Activated gamma-delta T cell treated with Interleukin-2 at 50 U/mL for 16 hours (primary cell): Measurements from ENCODE around the gene DCAF17.
"Not testable (repeated sequence)": the region's sequence is repeated elsewhere in the genome, so short reads cannot be mapped to it uniquely, and the experiment has no call there.

Source experiments
- DNase-seq: peaks from one replicate; pipeline ENCODE4 v3.0.0-alpha.2; 2020

Gene DCAF17

GRCh38 chr2:171460537-171460936, 26.5 kb downstream of the DCAF17 start:
- DNase-seq, result no peak

- no peak for DNase-seq
Measured at GRCh38 chr2:171469176-171469575, 35.1 kb downstream of the DCAF17 start.

DNA sequence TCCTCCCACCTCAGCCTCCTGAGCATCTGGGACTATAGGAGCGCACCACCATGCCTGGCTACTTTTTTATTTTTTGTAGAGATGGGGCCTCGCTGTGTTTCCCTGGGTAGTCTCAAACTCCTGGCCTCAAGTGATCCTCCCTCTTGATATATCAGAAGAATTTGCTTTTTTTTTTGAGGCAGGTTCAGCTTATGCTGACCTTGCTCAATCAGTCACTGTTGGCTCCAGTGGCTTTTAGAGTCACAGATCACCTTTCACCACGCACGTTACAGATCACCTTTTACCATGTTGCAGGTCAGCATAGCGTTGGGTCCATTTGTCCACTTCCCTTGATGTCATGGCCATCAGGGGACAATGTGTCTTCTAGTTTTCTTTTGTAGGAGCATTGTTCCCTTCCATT, 36.1 kb downstream of the DCAF17 start:
- no peak for DNase-seq

DNA sequence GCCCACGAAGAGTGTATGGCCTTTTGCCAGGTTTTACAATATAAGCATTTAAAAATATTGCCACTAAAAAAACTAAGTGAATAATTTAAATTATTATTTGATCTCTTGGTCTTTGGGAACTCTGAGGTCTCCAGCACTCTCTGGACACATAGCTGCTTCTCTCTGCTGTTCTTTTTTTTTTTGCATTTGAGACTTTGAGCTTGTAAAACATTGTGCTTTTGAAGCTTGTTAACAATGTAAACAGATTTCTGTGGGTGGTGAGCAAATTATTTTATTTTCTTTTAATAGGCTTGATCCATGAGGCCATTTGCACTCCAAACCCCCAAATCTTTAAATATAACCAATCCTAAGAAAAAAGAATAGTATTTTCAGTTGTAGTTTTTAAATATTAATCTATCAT, 42.0 kb downstream of the DCAF17 start:
- no peak for DNase-seq

GRCh38 chr2:171478345-171478744, 44.3 kb downstream of the DCAF17 start:
- DNase-seq, result no peak

GRCh38 chr2:171479154-171479814, 45.3 kb downstream of the DCAF17 start:
- no peak for DNase-seq

GRCh38 chr2:171480908-171481307, 46.9 kb downstream of the DCAF17 start:
- DNase-seq, result no peak

- DNase-seq, result no peak
Measured at GRCh38 chr2:171482308-171482707, 48.3 kb downstream of the DCAF17 start.

DNA sequence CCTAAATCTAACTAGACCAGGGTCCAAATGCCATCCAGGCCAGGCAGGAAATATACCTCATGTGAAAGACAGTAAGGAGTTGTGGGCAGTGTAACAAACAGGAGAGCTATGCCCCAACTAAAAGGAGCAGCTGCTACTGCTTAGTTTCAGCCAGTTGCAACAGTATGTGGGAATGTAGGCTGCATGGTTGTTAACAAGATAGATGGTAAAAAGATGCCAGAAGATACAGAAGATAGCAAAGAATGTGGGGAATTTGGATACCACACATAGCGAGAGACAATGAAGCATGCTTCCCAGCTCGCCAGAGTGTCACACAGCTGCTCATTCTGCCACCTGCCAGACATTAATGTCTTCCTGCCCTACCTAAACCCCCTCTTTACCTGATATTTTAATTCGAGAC, 48.9 kb downstream of the DCAF17 start:
- DNase-seq, result no peak

- no peak for DNase-seq
Measured at GRCh38 chr2:171483793-171484192, 49.8 kb downstream of the DCAF17 start.

GRCh38 chr2:171485116-171485515, 51.1 kb downstream of the DCAF17 start:
- DNase-seq, result no peak

- DNase-seq, result no peak
Measured at GRCh38 chr2:171487201-171487600, 53.2 kb downstream of the DCAF17 start.

GRCh38 chr2:171487803-171488259, 53.8 kb downstream of the DCAF17 start:
- DNase-seq, result no peak

DNA sequence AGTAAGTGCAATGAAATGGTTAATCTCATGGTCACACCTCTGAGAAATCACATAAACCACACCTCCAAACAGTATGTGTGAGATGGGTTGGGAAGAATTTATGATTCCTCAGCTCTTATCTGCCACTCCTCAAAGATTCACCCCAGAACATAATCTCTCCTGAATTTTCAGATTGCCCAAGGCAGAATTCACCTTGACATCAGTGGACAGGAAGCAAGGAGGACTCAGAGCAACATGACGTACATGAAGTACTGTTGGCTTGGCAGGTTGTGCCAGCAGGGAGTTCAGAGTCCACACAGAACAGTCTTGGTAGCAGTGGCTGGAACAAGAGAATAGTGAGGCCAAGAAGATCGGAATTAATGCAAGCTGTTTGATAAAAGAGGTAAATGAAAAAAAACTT, 56.6 kb downstream of the DCAF17 start:
- no peak for DNase-seq

DNA sequence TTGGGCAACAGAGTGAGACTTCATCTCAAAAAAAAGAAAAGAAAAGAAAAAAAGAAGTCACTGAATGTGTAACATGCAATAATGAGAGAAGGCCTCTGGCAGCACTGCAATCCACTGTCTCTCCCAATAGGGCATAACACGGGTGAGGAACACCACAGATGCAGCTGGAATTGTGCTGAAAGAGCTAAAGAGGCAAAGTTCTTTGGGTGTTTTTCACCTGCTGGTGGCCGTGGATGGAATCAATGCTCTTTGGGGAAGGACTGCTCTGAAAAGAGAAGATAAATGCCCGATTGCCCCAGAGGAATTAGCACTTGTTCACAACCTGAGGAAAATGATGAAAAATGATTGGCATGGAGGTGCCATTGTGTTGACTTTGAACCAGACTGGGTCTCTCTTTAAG, 57.3 kb downstream of the DCAF17 start:
- DNase-seq, result no peak

DNA sequence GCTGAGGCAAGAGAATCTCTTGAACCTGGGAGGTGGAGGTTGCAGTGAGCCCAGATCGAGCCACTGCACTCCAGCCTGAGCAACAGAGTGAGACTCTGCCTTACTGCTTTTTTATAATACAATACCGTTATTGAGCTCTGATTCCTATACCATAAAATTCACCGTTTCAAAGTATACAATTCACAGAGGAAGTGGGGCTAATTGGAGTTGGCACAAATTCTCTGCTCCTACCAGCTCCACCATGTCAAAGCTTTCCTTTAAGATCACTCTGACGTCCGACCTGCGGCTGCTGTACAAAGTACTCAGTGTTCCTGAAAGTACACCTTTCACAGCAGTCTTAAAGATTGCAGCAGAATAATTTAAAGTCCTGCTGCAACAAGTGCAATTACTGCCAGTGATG, 58.6 kb downstream of the DCAF17 start:
- DNase-seq, result no peak

- DNase-seq, result not testable (repeated sequence)
Measured at GRCh38 chr2:171497664-171498063, 63.6 kb downstream of the DCAF17 start.

- no peak for DNase-seq
Measured at GRCh38 chr2:171505374-171505773, 71.3 kb downstream of the DCAF17 start.

GRCh38 chr2:171509945-171510731, 76.1 kb downstream of the DCAF17 start:
- DNase-seq, result no peak

DNA sequence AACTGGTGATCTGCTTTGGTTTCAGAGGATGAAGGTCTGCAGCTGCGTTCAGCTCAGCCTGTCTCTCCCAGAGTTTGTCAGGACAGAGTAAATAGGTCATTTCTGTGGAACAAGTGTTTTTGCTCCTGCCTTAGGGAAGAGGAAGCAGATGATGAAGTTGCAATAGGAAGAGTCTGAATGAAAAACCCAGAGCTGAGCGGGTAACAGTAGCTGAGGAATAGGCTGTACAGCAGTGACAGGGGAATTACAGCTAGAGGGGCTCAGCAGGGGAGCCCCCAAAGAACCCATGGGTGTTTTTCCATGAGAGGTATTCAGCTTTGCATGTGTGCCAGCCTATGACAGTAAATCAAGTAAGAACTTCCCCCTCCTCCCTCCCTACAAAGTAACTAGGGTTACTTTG, 78.0 kb downstream of the DCAF17 start:
- DNase-seq, result no peak

DNA sequence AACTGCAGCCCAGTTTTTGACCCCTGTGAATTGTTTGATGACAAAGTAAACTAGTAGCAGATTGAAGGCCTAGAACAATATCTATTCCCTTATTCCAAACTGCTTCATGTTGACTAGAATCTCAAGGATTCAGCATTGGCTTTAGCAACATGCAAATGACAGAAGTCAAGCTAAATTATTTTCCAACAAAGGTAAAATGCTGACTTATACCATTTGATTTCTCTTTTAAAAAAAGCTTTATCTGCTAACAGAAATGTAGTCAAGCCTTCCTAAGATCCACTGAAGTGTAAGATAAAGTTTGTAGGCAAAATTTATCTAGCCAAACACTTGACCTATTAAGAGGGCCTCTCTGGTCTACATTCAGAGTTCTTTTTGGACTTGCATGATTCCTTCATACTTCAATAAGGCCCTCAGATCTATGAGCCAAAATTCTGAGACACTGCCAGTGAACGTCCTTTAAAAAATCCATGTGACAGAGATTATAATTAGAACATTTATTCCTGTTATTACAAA, 78.7 kb downstream of the DCAF17 start:
- no peak for DNase-seq

DNA sequence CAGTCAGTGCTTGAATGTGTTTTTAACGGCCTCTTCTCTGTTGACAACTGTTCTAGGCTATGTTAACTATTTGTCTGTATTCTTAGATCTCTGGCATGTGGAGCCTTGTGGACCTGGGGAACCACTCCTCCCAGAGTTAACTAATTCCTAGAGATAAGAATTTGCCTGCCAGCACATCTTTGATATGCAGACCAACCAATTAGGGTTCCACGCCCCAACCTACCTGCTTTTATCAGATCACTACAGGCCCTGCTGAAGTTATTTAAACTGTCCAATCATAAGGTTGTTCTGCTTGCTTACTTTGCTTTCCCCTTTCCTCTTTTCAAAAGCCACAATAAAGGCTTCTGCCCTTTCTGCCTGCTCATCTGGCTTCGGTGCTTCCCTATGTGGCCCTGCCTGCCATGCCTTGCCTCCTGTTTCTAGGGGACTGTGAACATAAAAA, 79.7 kb downstream of the DCAF17 start:
- DNase-seq, result no peak

DNA sequence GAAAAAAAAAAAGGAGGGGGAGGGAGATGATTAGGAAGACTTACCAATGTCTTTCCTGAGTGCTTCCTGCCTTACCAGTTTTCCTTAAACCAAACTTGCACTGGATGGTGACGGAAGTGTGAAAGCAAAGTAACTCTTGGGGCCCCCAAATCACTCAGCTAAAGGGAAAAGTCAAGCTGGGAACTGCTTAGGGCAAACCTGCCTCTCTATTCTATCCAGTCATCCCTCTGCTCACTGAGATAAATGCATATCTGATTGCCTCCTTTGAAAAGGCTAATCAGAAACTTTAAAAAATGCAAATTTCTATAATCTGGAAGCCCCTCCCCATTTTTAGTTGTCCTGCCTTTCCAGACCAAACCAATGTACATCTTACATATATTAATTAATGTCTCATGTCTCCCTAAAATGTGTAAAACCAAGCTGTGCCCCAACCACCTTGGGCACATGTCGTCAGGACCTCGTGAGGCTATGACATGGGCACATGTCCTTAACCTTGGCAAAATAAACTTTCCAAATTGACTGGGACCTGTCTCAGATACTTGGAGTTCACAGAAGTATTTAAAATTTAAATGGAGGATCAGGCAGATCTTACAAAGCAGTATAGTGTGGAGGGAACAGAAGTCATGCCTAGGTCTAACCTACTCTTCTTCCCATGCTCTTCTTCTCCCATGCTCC, 81.0 kb downstream of the DCAF17 start:
- DNase-seq, result no peak
